WTC11 (cell line): ENCODE data around the gene BROX. TPM values are rescaled to one million over a fixed set of nuclear protein-coding genes. Genes with fewer than 3 reads are reported as not detected.

Experiments used
- ATAC-seq: fragments of 200-7000 bp; cut with Tn5 transposase; 2 replicates; pipeline ENCODE4 v1.10.0; 2021; ENCODE audit warnings: mild to moderate bottlenecking, moderate library complexity
- CTCF ChIA-PET: fragments of 300-600 bp; sonication (Branson Sonifier 250); formaldehyde crosslinking; loops from one replicate; lab custom pipeline; 2021; ENCODE audit warnings: antibody characterized with exemption; lab: Charles Lee
- POLR2A ChIA-PET: fragments of 350-600 bp; sonication (Branson Sonifier 250); formaldehyde crosslinking; loops from one replicate; lab custom pipeline; 2021; ENCODE audit warnings: antibody characterized with exemption; lab: Charles Lee
- DNase-seq: peaks from one replicate; pipeline ENCODE4 v3.0.0; 2021; ENCODE audit warnings: low spot score
- H3K27ac Mint-ChIP-seq: 2 replicates; pipeline ENCODE4 v1.8.0; 2021; ENCODE audit warnings: mixed read lengths
- H3K27me3 Mint-ChIP-seq: 2 replicates; pipeline ENCODE4 v1.8.0; 2021; ENCODE audit warnings: low read depth, mild to moderate bottlenecking, moderate library complexity, mixed read lengths
- H3K36me3 Mint-ChIP-seq: 2 replicates; pipeline ENCODE4 v1.8.0; 2021; ENCODE audit warnings: mixed read lengths
- H3K4me1 Mint-ChIP-seq: 2 replicates; pipeline ENCODE4 v1.8.0; 2022; ENCODE audit warnings: mixed read lengths
- H3K4me3 Mint-ChIP-seq: 2 replicates; pipeline ENCODE4 v1.8.0; 2021; ENCODE audit warnings: mild to moderate bottlenecking, moderate library complexity, mixed read lengths
- H3K9me3 Mint-ChIP-seq: 2 replicates; pipeline ENCODE4 v1.8.0; 2021; ENCODE audit warnings: mixed read lengths
- ATF1 ChIP-seq: sonication (generic); formaldehyde crosslinking; IDR thresholded peaks from 2 replicates; pipeline ENCODE4 v1.8.1; 2023; ENCODE audit warnings: mild to moderate bottlenecking, moderate library complexity, missing genetic modification reagents
- E2F4 ChIP-seq: sonication (generic); formaldehyde crosslinking; IDR thresholded peaks from 2 replicates; pipeline ENCODE4 v1.8.1; 2022; ENCODE audit warnings: low read depth, mild to moderate bottlenecking, moderate library complexity, missing genetic modification reagents, borderline replicate concordance
- EMX1 ChIP-seq: fragments of 250-450 bp; sonication (Bioruptor Pico); IDR thresholded peaks from 2 replicates; pipeline ENCODE4 v1.8.0; 2021; ENCODE audit warnings: mild to moderate bottlenecking
- KAT7 ChIP-seq: sonication (generic); formaldehyde crosslinking; IDR thresholded peaks from 2 replicates; pipeline ENCODE4 v1.8.1; 2023; ENCODE audit warnings: missing genetic modification reagents, mild to moderate bottlenecking, borderline replicate concordance
- NFATC4 ChIP-seq: fragments of 250-450 bp; sonication (Bioruptor Pico); IDR thresholded peaks from 2 replicates; pipeline ENCODE4 v1.9.0; 2021; ENCODE audit warnings: mild to moderate bottlenecking
- NFYB ChIP-seq: sonication (generic); formaldehyde crosslinking; conservative IDR thresholded peaks from 2 replicates; pipeline ENCODE4 v1.8.0; 2022; ENCODE audit warnings: low read depth, missing genetic modification reagents
- STAT6 ChIP-seq: sonication (generic); formaldehyde crosslinking; conservative IDR thresholded peaks from 2 replicates; pipeline ENCODE4 v1.8.1; 2023; ENCODE audit warnings: mild to moderate bottlenecking, low read depth, missing genetic modification reagents, moderate library complexity
- ZNF219 ChIP-seq: sonication (generic); formaldehyde crosslinking; IDR thresholded peaks from 2 replicates; pipeline ENCODE4 v1.8.0; 2023; ENCODE audit warnings: missing genetic modification reagents, mild to moderate bottlenecking, borderline replicate concordance
- ZNF232 ChIP-seq: sonication (generic); formaldehyde crosslinking; IDR thresholded peaks from 2 replicates; pipeline ENCODE4 v1.8.0; 2022; ENCODE audit warnings: mild to moderate bottlenecking, missing genetic modification reagents
- ZNF263 ChIP-seq: sonication (generic); formaldehyde crosslinking; IDR thresholded peaks from 2 replicates; pipeline ENCODE4 v1.8.1; 2022; ENCODE audit warnings: low read depth, mild to moderate bottlenecking, moderate library complexity, missing genetic modification reagents
- ZNF416 ChIP-seq: fragments of 250-450 bp; sonication (Bioruptor Pico); IDR thresholded peaks from 2 replicates; pipeline ENCODE4 v1.9.0; 2021; ENCODE audit warnings: mild to moderate bottlenecking, inconsistent platforms
- total RNA-seq: library from RNA; stranded (reverse); gene quantifications from 3 replicates; pipeline ENCODE4 v1.2.3, GENCODE V29; 2021
- TF ChIP-seq, protein P1 (sequence below): fragments of 250-450 bp; sonication (Bioruptor Pico); conservative IDR thresholded peaks from 2 replicates; pipeline ENCODE4 v1.9.0; 2021; ENCODE audit warnings: mild to moderate bottlenecking
- TF ChIP-seq, protein P2 (sequence below): sonication (generic); formaldehyde crosslinking; conservative IDR thresholded peaks from 2 replicates; pipeline ENCODE4 v1.8.1; 2022; ENCODE audit warnings: mild to moderate bottlenecking, missing genetic modification reagents
- TF ChIP-seq, protein P3 (sequence below): fragments of 250-450 bp; sonication (Bioruptor Pico); IDR thresholded peaks from 2 replicates; pipeline ENCODE4 v1.9.0; 2021; ENCODE audit warnings: mild to moderate bottlenecking, borderline replicate concordance
- TF ChIP-seq, protein P4 (sequence below): fragments of 250-450 bp; sonication (Bioruptor Pico); IDR thresholded peaks from 2 replicates; pipeline ENCODE4 v1.9.0; 2021; ENCODE audit warnings: mild to moderate bottlenecking

The BROX gene
- total RNA-seq, 1 experiment from 2014 or later: 27.1 TPM

GRCh38 chr1:222767152-222767571 is 54.8 kb downstream of the BROX start (continued):
- TF ChIP-seq STAT6 (CRISPR knock-in tag) (no peak), NFATC4 (CRISPR knock-in tag) (no peak), NFYB (no peak), ATF1 (no peak)
- TF ChIP-seq, protein P1, sequence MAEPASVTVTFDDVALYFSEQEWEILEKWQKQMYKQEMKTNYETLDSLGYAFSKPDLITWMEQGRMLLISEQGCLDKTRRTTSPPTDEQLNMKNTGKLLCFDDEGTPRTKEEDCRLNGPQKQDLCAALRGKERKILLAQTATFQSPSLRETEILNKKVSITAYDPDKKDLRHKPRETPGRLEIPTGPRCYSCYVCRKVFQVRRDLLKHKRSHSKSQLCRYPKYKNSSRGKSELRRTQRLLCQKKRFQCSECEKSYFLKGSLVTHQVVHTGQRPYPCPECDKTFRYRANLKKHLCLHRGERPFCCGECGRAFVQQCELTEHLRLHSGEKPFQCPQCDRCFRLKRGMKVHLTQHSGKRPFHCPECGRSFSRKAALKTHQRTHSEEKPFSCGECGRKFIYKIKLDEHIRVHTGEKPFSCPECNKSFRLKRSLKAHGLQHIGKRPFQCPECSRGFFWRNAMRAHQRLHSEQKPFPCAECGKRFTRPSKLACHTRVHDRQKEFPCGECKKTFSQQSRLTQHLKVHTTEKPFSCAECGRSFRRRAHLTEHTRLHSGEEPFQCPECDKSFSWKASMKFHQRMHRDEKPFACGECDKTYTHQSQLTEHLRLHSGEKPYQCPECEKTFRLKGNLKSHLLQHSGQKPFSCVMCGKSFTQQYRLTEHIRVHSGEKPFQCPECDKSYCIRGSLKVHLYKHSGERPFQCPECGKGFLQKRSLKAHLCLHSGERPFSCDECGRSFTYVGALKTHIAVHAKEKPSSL: no peak
- TF ChIP-seq, protein P2, sequence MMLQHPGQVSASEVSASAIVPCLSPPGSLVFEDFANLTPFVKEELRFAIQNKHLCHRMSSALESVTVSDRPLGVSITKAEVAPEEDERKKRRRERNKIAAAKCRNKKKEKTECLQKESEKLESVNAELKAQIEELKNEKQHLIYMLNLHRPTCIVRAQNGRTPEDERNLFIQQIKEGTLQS (CRISPR knock-in tag): no peak

DNA sequence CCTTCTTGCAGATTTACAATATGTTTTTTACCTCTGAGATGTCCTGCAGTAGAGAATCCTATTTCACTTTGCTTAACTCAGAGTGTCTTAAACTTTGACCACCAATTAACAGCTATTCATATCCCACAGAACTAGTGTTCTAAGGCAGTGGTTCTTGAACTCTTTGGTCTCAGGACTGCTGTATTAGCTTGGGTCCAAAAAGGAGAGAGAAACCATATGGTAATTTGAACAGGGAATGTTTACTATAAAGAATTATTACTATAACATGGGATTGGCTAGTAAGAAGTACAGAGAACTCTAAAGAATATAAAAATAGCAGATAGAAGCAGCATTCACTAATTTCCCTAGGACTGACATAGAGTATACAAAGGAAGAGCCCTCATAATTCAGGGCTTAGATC is 56.2 kb downstream of the BROX start:
- no peak for TF ChIP-seq ZNF263 (CRISPR knock-in tag)
- TF ChIP-seq, protein P3, sequence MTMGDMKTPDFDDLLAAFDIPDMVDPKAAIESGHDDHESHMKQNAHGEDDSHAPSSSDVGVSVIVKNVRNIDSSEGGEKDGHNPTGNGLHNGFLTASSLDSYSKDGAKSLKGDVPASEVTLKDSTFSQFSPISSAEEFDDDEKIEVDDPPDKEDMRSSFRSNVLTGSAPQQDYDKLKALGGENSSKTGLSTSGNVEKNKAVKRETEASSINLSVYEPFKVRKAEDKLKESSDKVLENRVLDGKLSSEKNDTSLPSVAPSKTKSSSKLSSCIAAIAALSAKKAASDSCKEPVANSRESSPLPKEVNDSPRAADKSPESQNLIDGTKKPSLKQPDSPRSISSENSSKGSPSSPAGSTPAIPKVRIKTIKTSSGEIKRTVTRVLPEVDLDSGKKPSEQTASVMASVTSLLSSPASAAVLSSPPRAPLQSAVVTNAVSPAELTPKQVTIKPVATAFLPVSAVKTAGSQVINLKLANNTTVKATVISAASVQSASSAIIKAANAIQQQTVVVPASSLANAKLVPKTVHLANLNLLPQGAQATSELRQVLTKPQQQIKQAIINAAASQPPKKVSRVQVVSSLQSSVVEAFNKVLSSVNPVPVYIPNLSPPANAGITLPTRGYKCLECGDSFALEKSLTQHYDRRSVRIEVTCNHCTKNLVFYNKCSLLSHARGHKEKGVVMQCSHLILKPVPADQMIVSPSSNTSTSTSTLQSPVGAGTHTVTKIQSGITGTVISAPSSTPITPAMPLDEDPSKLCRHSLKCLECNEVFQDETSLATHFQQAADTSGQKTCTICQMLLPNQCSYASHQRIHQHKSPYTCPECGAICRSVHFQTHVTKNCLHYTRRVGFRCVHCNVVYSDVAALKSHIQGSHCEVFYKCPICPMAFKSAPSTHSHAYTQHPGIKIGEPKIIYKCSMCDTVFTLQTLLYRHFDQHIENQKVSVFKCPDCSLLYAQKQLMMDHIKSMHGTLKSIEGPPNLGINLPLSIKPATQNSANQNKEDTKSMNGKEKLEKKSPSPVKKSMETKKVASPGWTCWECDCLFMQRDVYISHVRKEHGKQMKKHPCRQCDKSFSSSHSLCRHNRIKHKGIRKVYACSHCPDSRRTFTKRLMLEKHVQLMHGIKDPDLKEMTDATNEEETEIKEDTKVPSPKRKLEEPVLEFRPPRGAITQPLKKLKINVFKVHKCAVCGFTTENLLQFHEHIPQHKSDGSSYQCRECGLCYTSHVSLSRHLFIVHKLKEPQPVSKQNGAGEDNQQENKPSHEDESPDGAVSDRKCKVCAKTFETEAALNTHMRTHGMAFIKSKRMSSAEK (CRISPR knock-in tag): no peak
- TF ChIP-seq KAT7: no peak
- TF ChIP-seq, protein P4, sequence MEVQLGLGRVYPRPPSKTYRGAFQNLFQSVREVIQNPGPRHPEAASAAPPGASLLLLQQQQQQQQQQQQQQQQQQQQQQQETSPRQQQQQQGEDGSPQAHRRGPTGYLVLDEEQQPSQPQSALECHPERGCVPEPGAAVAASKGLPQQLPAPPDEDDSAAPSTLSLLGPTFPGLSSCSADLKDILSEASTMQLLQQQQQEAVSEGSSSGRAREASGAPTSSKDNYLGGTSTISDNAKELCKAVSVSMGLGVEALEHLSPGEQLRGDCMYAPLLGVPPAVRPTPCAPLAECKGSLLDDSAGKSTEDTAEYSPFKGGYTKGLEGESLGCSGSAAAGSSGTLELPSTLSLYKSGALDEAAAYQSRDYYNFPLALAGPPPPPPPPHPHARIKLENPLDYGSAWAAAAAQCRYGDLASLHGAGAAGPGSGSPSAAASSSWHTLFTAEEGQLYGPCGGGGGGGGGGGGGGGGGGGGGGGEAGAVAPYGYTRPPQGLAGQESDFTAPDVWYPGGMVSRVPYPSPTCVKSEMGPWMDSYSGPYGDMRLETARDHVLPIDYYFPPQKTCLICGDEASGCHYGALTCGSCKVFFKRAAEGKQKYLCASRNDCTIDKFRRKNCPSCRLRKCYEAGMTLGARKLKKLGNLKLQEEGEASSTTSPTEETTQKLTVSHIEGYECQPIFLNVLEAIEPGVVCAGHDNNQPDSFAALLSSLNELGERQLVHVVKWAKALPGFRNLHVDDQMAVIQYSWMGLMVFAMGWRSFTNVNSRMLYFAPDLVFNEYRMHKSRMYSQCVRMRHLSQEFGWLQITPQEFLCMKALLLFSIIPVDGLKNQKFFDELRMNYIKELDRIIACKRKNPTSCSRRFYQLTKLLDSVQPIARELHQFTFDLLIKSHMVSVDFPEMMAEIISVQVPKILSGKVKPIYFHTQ: no peak
- no peak for TF ChIP-seq NFYB
- TF ChIP-seq ZNF232 (CRISPR knock-in tag): no peak
- TF ChIP-seq ZNF219: no peak
- no peak for TF ChIP-seq E2F4
- TF ChIP-seq ZNF416: no peak
- no peak for TF ChIP-seq EMX1 (CRISPR knock-in tag)
- ATAC-seq (no peak), DNase-seq (no peak)
- Mint-ChIP-seq H3K9me3 (peaks cover 37% of the 10 kb centered on the region), H3K36me3 (peaks cover 15% of the 10 kb centered on the region), H3K4me1 (no peaks in the 10 kb centered on the region), H3K27me3 (peaks cover 5% of the 10 kb centered on the region; the same call in 1 of the 2 replicates), H3K27ac (no peak overlapping the region), H3K4me3 (no peak overlapping the region)
- ChIA-PET CTCF (interaction anchor here (0.7 to 1.2 kb wide), 6 partner anchors 17 to 365 kb away, joined by 3 to 4 read pairs (median 3); no protein-coding TSS in a partner anchor), POLR2A (no interaction called here)
